Measurements from ENCODE around the gene MICALL2. TPM values are rescaled to one million over a fixed set of nuclear protein-coding genes. Genes with fewer than 3 reads are reported as not detected.

MICALL2 gene
- total RNA-seq, 2 donors from 2014 or later: 62.8 to 117 TPM

- TF ChIP-seq, protein P1, sequence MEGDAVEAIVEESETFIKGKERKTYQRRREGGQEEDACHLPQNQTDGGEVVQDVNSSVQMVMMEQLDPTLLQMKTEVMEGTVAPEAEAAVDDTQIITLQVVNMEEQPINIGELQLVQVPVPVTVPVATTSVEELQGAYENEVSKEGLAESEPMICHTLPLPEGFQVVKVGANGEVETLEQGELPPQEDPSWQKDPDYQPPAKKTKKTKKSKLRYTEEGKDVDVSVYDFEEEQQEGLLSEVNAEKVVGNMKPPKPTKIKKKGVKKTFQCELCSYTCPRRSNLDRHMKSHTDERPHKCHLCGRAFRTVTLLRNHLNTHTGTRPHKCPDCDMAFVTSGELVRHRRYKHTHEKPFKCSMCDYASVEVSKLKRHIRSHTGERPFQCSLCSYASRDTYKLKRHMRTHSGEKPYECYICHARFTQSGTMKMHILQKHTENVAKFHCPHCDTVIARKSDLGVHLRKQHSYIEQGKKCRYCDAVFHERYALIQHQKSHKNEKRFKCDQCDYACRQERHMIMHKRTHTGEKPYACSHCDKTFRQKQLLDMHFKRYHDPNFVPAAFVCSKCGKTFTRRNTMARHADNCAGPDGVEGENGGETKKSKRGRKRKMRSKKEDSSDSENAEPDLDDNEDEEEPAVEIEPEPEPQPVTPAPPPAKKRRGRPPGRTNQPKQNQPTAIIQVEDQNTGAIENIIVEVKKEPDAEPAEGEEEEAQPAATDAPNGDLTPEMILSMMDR (IDR thresholded peaks at IDR 0.05): no peak
- intact Hi-C loops (cut with DNase I): no loop called here
- Histone ChIP-seq H3K4me3 (no peak overlapping the region), H3K9ac (ENCODE audit: low read depth in 2 of 2, low read length in 2 of 2) (peak overlapping the region in 1 of 2 donors; percentile 24), H3K27me3 (no peaks in the 10 kb centered on the region), H3K36me3 (peaks cover 4% of the 10 kb centered on the region), H3K9me3 (no peaks in the 10 kb centered on the region), H3K4me1 (peaks cover 8% of the 10 kb centered on the region), H3K27ac (no peak overlapping the region)
- DNase-seq: no peak
Measured at GRCh38 chr7:1498370-1499305, 39.4 kb upstream of the MICALL2 start.

- H3K9ac ChIP-seq (ENCODE audit: low read depth in 2 of 2, low read length in 2 of 2): no peak overlapping the region
- TF ChIP-seq, protein P1 (IDR thresholded peaks at IDR 0.05): no peak
- no peaks in the 10 kb centered on the region for H3K9me3 ChIP-seq
- H3K4me1 ChIP-seq: no peaks in the 10 kb centered on the region
- H3K4me3 ChIP-seq: no peak overlapping the region
- H3K27ac ChIP-seq: no peak overlapping the region
- peaks cover 4% of the 10 kb centered on the region for H3K36me3 ChIP-seq
- no peak for DNase-seq
- no peaks in the 10 kb centered on the region for H3K27me3 ChIP-seq
- intact Hi-C loops (cut with DNase I): no loop called here
Measured at GRCh38 chr7:1497293-1497927, 38.1 kb upstream of the MICALL2 start.

DNA sequence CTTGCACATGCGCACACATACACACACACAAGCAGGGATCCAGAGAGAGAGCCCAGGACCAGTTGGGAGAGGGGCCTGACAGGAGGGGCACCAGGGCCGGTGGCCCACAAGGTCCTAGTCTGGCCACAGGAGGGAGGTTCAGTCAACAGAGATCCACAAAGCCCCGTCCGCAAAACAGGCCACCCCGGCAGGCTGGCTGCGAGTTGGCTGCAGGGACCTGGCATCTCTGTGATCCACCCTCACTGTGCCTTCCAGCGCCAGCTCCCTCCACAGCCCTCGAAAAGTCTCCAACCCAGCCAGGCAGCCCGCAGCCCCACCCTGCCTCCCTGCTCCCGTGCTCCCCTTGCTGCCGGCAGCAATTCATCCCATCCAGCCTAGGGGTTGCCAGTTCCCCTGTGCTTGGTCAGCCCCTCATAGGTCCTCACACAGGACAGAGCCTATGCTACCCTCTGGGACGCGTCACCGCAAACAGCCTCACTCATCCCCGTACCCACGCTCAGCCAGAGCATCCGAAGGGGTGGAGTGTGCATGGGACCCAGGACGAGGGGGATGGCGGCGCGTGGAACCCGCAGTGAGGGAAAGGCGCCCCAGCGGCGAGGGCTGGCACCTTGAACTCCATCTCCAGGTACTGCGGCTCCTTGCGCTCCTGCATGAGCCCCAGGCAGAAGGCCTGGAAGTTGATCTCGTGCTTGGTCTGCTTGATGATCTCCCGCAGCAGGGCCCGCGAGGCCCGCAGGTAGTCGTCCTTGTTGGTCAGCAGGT is 37.4 kb upstream of the MICALL2 start:
- no peak overlapping the region for H3K27ac ChIP-seq
- peaks cover 4% of the 10 kb centered on the region for H3K36me3 ChIP-seq
- intact Hi-C loops (cut with DNase I): no loop called here
- no peak overlapping the region for H3K4me3 ChIP-seq
- TF ChIP-seq, protein P1 (IDR thresholded peaks at IDR 0.05): no peak
- no peaks in the 10 kb centered on the region for H3K9me3 ChIP-seq
- H3K4me1 ChIP-seq: no peaks in the 10 kb centered on the region
- H3K9ac ChIP-seq (ENCODE audit: low read depth in 2 of 2, low read length in 2 of 2): no peak overlapping the region
- no peaks in the 10 kb centered on the region for H3K27me3 ChIP-seq
- DNase-seq: no peak

DNA sequence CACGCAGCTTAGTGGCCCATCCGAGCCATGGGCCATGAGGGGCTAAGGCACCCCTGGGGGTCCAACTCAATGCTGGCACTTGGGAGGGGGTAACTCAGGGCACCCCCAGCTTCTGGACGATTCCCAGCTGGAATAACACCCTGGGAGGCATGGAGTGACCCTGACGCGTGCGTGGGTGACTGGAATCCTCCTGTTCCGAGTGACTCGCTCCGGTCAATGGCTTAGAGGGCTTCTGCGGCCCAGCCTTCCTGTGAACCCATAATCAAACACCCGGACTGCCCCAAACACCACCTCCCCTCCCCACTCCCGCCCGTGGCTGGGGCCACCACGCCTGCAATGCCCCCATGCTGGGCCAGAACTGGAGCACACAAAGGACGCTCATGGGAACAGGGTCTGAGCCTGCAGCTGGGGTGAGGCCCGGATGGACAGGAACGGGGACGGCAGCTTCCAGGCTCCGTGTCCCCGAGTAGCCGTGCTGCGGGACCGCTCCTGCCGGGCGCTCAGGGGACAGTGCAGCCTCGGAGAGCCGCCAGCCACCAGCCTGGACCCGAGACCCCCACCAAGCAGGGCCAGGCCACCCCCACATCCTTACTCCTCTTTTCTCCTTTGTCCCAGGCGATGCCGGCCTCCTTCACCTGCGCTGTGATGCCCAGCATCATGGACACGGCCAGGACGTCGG is 36.4 kb upstream of the MICALL2 start:
- TF ChIP-seq, protein P1 (IDR thresholded peaks at IDR 0.05): no peak
- Histone ChIP-seq H3K27me3 (no peaks in the 10 kb centered on the region), H3K4me3 (no peak overlapping the region), H3K4me1 (no peaks in the 10 kb centered on the region), H3K27ac (no peak overlapping the region), H3K9me3 (no peaks in the 10 kb centered on the region), H3K9ac (ENCODE audit: low read depth in 2 of 2, low read length in 2 of 2) (no peak overlapping the region), H3K36me3 (peaks cover 4% of the 10 kb centered on the region)
- intact Hi-C loops (cut with DNase I): no loop called here
- DNase-seq: no peak

Data from colonic mucosa (tissue), 4 donors.